NT2/D1 (cell line): ENCODE results near the gene GTPBP10.
"Not testable (repeated sequence)": the region's sequence is repeated elsewhere in the genome, so short reads cannot be mapped to it uniquely, and the experiment has no call there.

ENCODE experiments used
- DNase-seq: peaks from one replicate; pipeline ENCODE4 v3.0.0-alpha.2; 2011; ENCODE audit warnings: low read depth, low spot score
- H3K27me3 ChIP-seq: 2 replicates; pipeline ENCODE4 v1.6.0; 2011; ENCODE audit warnings: mild to moderate bottlenecking; ENCODE audit not compliant: insufficient read length, insufficient read depth
- H3K36me3 ChIP-seq: 2 replicates; pipeline ENCODE4 v1.6.1; 2011; ENCODE audit warnings: mild to moderate bottlenecking, low read length, mixed read lengths; ENCODE audit not compliant: insufficient read depth, insufficient read length
- H3K4me1 ChIP-seq: 2 replicates; pipeline ENCODE4 v1.5.1; 2011; ENCODE audit not compliant: insufficient read depth, insufficient read length
- H3K4me3 ChIP-seq: 2 replicates; pipeline ENCODE4 v1.5.1; 2011; ENCODE audit warnings: low read depth; ENCODE audit not compliant: insufficient read length
- H3K9ac ChIP-seq: 2 replicates; pipeline ENCODE4 v1.6.0; 2011; ENCODE audit warnings: low read depth; ENCODE audit not compliant: insufficient read length
- H3K9me3 ChIP-seq: 2 replicates; pipeline ENCODE4 v1.5.1; 2011; ENCODE audit warnings: mild to moderate bottlenecking, low read length; ENCODE audit not compliant: insufficient read depth
- SUZ12 ChIP-seq: IDR thresholded peaks from 2 replicates; pipeline ENCODE4 v1.6.1; 2011; ENCODE audit not compliant: insufficient read length, insufficient read depth; ENCODE audit errors: extremely low read depth
- YY1 ChIP-seq: IDR thresholded peaks from 2 replicates; pipeline ENCODE4 v1.6.1; 2011; ENCODE audit not compliant: insufficient read length, insufficient read depth
- ZNF274 ChIP-seq: IDR thresholded peaks from 2 replicates; pipeline ENCODE4 v1.6.1; 2011; ENCODE audit warnings: mild to moderate bottlenecking, low read depth, low read length

Gene GTPBP10

GRCh38 chr7:90337106-90337505 is 9.4 kb upstream of the GTPBP10 start:
- no peaks in the 10 kb centered on the region for H3K36me3 ChIP-seq
- TF ChIP-seq ZNF274 (no peak), SUZ12 (no peak), YY1 (no peak)
- no peak overlapping the region for H3K4me3 ChIP-seq
- DNase-seq = no peak
- H3K27me3 ChIP-seq = no peaks in the 10 kb centered on the region
- H3K9me3 ChIP-seq = no peaks in the 10 kb centered on the region
- H3K9ac ChIP-seq = no peak overlapping the region
- H3K4me1 ChIP-seq = no peaks in the 10 kb centered on the region

- Histone ChIP-seq H3K4me1 (no peaks in the 10 kb centered on the region), H3K9ac (no peak overlapping the region), H3K36me3 (no peaks in the 10 kb centered on the region), H3K4me3 (no peak overlapping the region), H3K27me3 (no peaks in the 10 kb centered on the region), H3K9me3 (no peaks in the 10 kb centered on the region)
- no peak for DNase-seq
- TF ChIP-seq YY1 = no peak
- TF ChIP-seq SUZ12 = no peak
- TF ChIP-seq ZNF274 = no peak
These were observed 1.5 kb upstream of the GTPBP10 start for GRCh38 chr7:90345016-90345415.

- no peak for DNase-seq
- H3K4me1 ChIP-seq = no peaks in the 10 kb centered on the region
- peak overlapping the region; percentile 83 for H3K9ac ChIP-seq
- peak overlapping the region; percentile 88 for H3K4me3 ChIP-seq
- TF ChIP-seq SUZ12 (no peak), ZNF274 (no peak), YY1 (no peak)
- no peaks in the 10 kb centered on the region for H3K9me3 ChIP-seq
- no peaks in the 10 kb centered on the region for H3K27me3 ChIP-seq
- H3K36me3 ChIP-seq = peaks cover 3% of the 10 kb centered on the region
These were observed 751 bp upstream of the GTPBP10 start for GRCh38 chr7:90345595-90346335.

GRCh38 chr7:90347759-90348158 is 1.2 kb downstream of the GTPBP10 start:
- TF ChIP-seq ZNF274 (no peak), SUZ12 (no peak), YY1 (no peak)
- Histone ChIP-seq H3K4me3 (no peak overlapping the region), H3K9ac (no peak overlapping the region), H3K4me1 (no peaks in the 10 kb centered on the region), H3K27me3 (no peaks in the 10 kb centered on the region), H3K9me3 (no peaks in the 10 kb centered on the region), H3K36me3 (peaks cover 6% of the 10 kb centered on the region)
- DNase-seq = no peak

- Histone ChIP-seq H3K9ac (no peak overlapping the region), H3K36me3 (peaks cover 13% of the 10 kb centered on the region), H3K4me3 (no peak overlapping the region), H3K4me1 (no peaks in the 10 kb centered on the region), H3K9me3 (no peaks in the 10 kb centered on the region), H3K27me3 (no peaks in the 10 kb centered on the region)
- no peak for DNase-seq
- TF ChIP-seq SUZ12 (no peak), YY1 (no peak), ZNF274 (no peak)
These were observed 2.8 kb downstream of the GTPBP10 start for GRCh38 chr7:90349305-90349704.

GRCh38 chr7:90350032-90350431 is 3.5 kb downstream of the GTPBP10 start:
- H3K27me3 ChIP-seq, DNase-seq, H3K4me3 ChIP-seq, H3K4me1 ChIP-seq, H3K9ac ChIP-seq, H3K9me3 ChIP-seq: not testable (repeated sequence)
- H3K36me3 ChIP-seq = peaks cover 15% of the 10 kb centered on the region

GRCh38 chr7:90351987-90352386 is 5.5 kb downstream of the GTPBP10 start:
- Histone ChIP-seq H3K9ac (no peak overlapping the region), H3K4me1 (no peaks in the 10 kb centered on the region), H3K36me3 (peaks cover 32% of the 10 kb centered on the region), H3K9me3 (no peaks in the 10 kb centered on the region), H3K27me3 (no peaks in the 10 kb centered on the region), H3K4me3 (no peak overlapping the region)
- TF ChIP-seq SUZ12 (no peak), YY1 (no peak), ZNF274 (no peak)
- DNase-seq = no peak
